Endothelial cell of umbilical vein (primary cell): Measurements from ENCODE around the gene WRNIP1. TPM values are rescaled to one million over a fixed set of nuclear protein-coding genes. Genes with fewer than 3 reads are reported as not detected.

Source experiments
- BruUV-seq: library from RNA; stranded (reverse); fragments of 400-500 nt; replicated peaks from 2 replicates; lab custom pipeline; 2021; lab: Mats Ljungman, UMichigan
- CTCF ChIA-PET: fragments of 300-600, 350-600 bp; sonication (Branson Sonifier 250); formaldehyde crosslinking; loops from one replicate; lab custom pipeline; 2021; ENCODE audit warnings: antibody characterized with exemption, inconsistent platforms; lab: Charles Lee
- POLR2A ChIA-PET: fragments of 300-600, 350-600 bp; sonication (Branson Sonifier 250); formaldehyde crosslinking; loops from one replicate; lab custom pipeline; 2021; ENCODE audit warnings: antibody characterized with exemption, inconsistent platforms; lab: Charles Lee
- DNase-seq: peaks from one replicate; pipeline ENCODE4 v3.0.0-alpha.2; 2011; ENCODE audit warnings: low read depth, low spot score
- FAIRE-seq: peaks from 2 replicates; lab custom pipeline; 2011; peaks lifted over from hg19 to GRCh38; lab: Jason Lieb, UNC
- H2AFZ ChIP-seq: 2 replicates; pipeline ENCODE4 v1.6.0; 2012; ENCODE audit warnings: low read depth, low read length, control low read depth, inconsistent platforms
- H3K27ac ChIP-seq: 2 replicates; pipeline ENCODE4 v1.5.1; 2011; ENCODE audit warnings: low read depth, mild to moderate bottlenecking, control low read depth, low read length, moderate library complexity; ENCODE audit not compliant: insufficient read depth
- H3K27me3 ChIP-seq, 2 experiments: 2 replicates each; pipeline versions ENCODE4 v1.6.0 to v1.6.1; 2011; ENCODE audit warnings: low read length in 2 of 2, mixed read lengths in 1 of 2; ENCODE audit not compliant: control insufficient read depth in 2 of 2, insufficient read depth in 2 of 2
- H3K36me3 ChIP-seq, 2 experiments: 2 replicates in 1 of 2; 3 replicates in 1 of 2; pipeline ENCODE4 v1.5.1; 2011; ENCODE audit warnings: low read length in 2 of 2, mild to moderate bottlenecking in 1 of 2, moderate library complexity in 1 of 2; ENCODE audit not compliant: control insufficient read depth in 2 of 2, insufficient read depth in 2 of 2; ENCODE audit errors: extremely low read depth in 1 of 2
- H3K4me1 ChIP-seq: 3 replicates; pipeline ENCODE4 v1.5.1; 2011; ENCODE audit warnings: mild to moderate bottlenecking, low read length; ENCODE audit not compliant: control insufficient read depth, insufficient read depth; ENCODE audit errors: extremely low read depth
- H3K4me2 ChIP-seq: 2 replicates; pipeline ENCODE4 v1.6.1; 2011; ENCODE audit warnings: low read length, control low read depth, mixed read lengths; ENCODE audit not compliant: insufficient read depth
- H3K4me3 ChIP-seq, 3 experiments: fragments of 200-600 bp in 1 of 3; sonication (generic), shearing (Covaris generic) in 1 of 3; replicated peaks in 1 of 3; 2 replicates each; pipeline ENCODE4 v1.5.1; 2011 to 2016; ENCODE audit warnings: control low read depth in 3 of 3, low read length in 3 of 3, mild to moderate bottlenecking in 2 of 3, inconsistent platforms in 1 of 3, low read depth in 1 of 3, moderate library complexity in 1 of 3; ENCODE audit not compliant: insufficient read depth in 1 of 3
- H3K79me2 ChIP-seq: 2 replicates; pipeline ENCODE4 v1.6.0; 2012; ENCODE audit warnings: low read length, inconsistent platforms; ENCODE audit not compliant: control insufficient read depth, insufficient read depth
- H3K9ac ChIP-seq: replicated peaks from 2 replicates; pipeline ENCODE3; 2011; ENCODE audit warnings: low read length, control low read depth; ENCODE audit not compliant: insufficient read depth; ENCODE audit errors: extremely low read depth
- H3K9me1 ChIP-seq: replicated peaks from 3 replicates; pipeline ENCODE4 v1.6.0; 2011; ENCODE audit warnings: mild to moderate bottlenecking, low read length; ENCODE audit not compliant: control insufficient read depth, insufficient read depth; ENCODE audit errors: extremely low read depth
- H3K9me3 ChIP-seq: replicated peaks from 2 replicates; pipeline ENCODE4 v1.5.1; 2012; ENCODE audit warnings: low read length, inconsistent platforms; ENCODE audit not compliant: control insufficient read depth, insufficient read depth
- H4K20me1 ChIP-seq: replicated peaks from 2 replicates; pipeline ENCODE3; 2011; ENCODE audit warnings: mild to moderate bottlenecking, low read length; ENCODE audit not compliant: control insufficient read depth, insufficient read depth; ENCODE audit errors: extremely low read depth
- EZH2 ChIP-seq: IDR thresholded peaks from 2 replicates; pipeline ENCODE4 v1.6.1; 2012; ENCODE audit warnings: borderline replicate concordance, low read depth, mild to moderate bottlenecking, moderate library complexity, low read length, inconsistent platforms; ENCODE audit not compliant: severe bottlenecking
- FOS ChIP-seq: IDR thresholded peaks from 2 replicates; pipeline ENCODE4 v1.6.1; 2011; ENCODE audit warnings: mild to moderate bottlenecking, low read length, moderate library complexity, borderline replicate concordance; ENCODE audit not compliant: insufficient read depth
- MYC ChIP-seq: IDR thresholded peaks from one replicate; pipeline ENCODE4 v1.6.1; 2011; ENCODE audit warnings: mild to moderate bottlenecking, low read depth, low read length
- POLR2A ChIP-seq: IDR thresholded peaks from 2 replicates; pipeline ENCODE4 v1.6.1; 2012; ENCODE audit warnings: low read depth, mild to moderate bottlenecking, control low read depth, low read length
- dilution Hi-C: fragments of 300-500 bp; cut with MboI; formaldehyde crosslinking; loops from one replicate; pipeline ENCODE4 v1.15.0; 2019; ENCODE audit warnings: low sequenced_read_pairs; ENCODE audit not compliant: extremely low pct_ligation_motif_present
- intact Hi-C: fragments of 100-400 bp; cut with micrococcal nuclease; formaldehyde crosslinking; loops from one replicate; pipeline ENCODE4 v1.10.0; 2022
- polyA plus RNA-seq, 4 experiments: library from polyadenylated mRNA; depleted of rRNA in 3 of 4; stranded (reverse) in 3 of 4; unstranded in 1 of 4; fragments of >200 nt; gene quantifications; 2 replicates each; pipeline versions ENCODE4 v1.2.1 to v1.2.3, GENCODE V29; 2011 to 2012; ENCODE audit warnings: missing spikeins in 1 of 4
- total RNA-seq: library from RNA; stranded (reverse); gene quantifications from 2 replicates; pipeline ENCODE4 v1.2.3, GENCODE V29; 2021
- TF ChIP-seq, protein P1 (sequence below): IDR thresholded peaks from 2 replicates; pipeline ENCODE4 v1.6.1; 2011; ENCODE audit not compliant: insufficient read depth, insufficient read length
- TF ChIP-seq, protein P2 (sequence below), 2 donors: IDR thresholded peaks; 1 replicate in 1 of 2; 2 replicates in 1 of 2; pipeline ENCODE4 v1.5.1; 2011; ENCODE audit warnings: low read length in 2 of 2, mild to moderate bottlenecking in 2 of 2, moderate library complexity in 2 of 2, control low read depth in 1 of 2, inconsistent platforms in 1 of 2, low read depth in 1 of 2; ENCODE audit not compliant: insufficient read depth in 1 of 2; ENCODE audit errors: extremely low read depth in 1 of 2

The WRNIP1 gene
- total and polyA plus RNA-seq, 2 donors (not counting 3 experiments of a cell fraction or from before 2014, with no cell fraction given): 50.1 to 68.9 TPM

DNA sequence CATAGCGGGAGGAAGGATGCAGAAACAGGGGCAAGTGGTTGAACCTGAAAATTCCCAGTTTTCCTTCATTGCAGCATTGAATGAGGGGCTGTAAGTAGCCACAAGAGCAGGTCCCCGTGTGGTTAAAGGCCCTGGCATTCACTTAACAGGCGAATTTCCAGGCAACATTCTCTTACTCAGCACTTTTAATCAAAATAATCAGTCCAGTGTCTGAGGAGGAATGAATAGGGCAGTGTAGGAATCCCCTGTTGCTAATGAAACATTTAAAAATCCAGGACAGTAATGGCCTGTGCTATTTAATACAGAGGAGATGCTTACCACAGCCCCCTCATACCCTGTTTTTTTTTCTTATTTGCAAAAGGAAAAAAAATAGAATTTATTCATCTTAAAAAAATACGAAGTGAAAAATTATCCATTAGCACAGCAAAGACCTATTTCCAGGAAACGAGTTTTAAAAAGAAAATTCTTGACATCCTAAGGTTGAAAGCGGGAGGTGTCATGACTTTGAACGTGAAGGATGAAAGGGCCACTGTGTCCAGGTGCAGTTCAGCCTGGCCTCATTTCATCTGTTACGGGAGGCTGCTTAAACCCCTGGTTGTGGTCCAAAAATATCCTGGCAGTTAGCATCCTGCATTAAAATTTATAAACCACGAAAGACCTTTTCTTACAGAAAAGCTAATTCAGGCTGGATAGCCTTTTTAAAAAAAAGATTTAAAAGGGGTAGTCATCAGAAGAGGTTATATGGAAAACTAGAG, 34.7 kb upstream of the WRNIP1 start:
- no peaks in the 10 kb centered on the region for H3K9me3 ChIP-seq
- no peaks in the 10 kb centered on the region for H3K79me2 ChIP-seq
- FAIRE-seq: no peak
- no peaks in the 10 kb centered on the region for H3K9me1 ChIP-seq
- H3K27ac ChIP-seq: no peak overlapping the region
- ChIA-PET CTCF (interaction anchor here (3.1 kb wide), 1 partner anchor 8 kb away, joined by 18 read pairs; no protein-coding TSS in a partner anchor), POLR2A (no interaction called here)
- dilution Hi-C loops (no loop called here), intact Hi-C loops (no loop called here)
- no peaks in the 10 kb centered on the region for H3K27me3 ChIP-seq
- no peak overlapping the region for H3K9ac ChIP-seq
- DNase-seq: no peak
- BruUV-seq: no TSS peak
- no peak overlapping the region for H3K4me3 ChIP-seq
- no peak overlapping the region for H3K4me2 ChIP-seq
- no peak overlapping the region for H2AFZ ChIP-seq
- no peaks in the 10 kb centered on the region for H3K36me3 ChIP-seq
- peaks cover 9% of the 10 kb centered on the region for H3K4me1 ChIP-seq
- no peaks in the 10 kb centered on the region for H4K20me1 ChIP-seq
- no peak for TF ChIP-seq EZH2
- TF ChIP-seq, protein P1, sequence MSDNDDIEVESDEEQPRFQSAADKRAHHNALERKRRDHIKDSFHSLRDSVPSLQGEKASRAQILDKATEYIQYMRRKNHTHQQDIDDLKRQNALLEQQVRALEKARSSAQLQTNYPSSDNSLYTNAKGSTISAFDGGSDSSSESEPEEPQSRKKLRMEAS: no peak
- TF ChIP-seq, protein P2, sequence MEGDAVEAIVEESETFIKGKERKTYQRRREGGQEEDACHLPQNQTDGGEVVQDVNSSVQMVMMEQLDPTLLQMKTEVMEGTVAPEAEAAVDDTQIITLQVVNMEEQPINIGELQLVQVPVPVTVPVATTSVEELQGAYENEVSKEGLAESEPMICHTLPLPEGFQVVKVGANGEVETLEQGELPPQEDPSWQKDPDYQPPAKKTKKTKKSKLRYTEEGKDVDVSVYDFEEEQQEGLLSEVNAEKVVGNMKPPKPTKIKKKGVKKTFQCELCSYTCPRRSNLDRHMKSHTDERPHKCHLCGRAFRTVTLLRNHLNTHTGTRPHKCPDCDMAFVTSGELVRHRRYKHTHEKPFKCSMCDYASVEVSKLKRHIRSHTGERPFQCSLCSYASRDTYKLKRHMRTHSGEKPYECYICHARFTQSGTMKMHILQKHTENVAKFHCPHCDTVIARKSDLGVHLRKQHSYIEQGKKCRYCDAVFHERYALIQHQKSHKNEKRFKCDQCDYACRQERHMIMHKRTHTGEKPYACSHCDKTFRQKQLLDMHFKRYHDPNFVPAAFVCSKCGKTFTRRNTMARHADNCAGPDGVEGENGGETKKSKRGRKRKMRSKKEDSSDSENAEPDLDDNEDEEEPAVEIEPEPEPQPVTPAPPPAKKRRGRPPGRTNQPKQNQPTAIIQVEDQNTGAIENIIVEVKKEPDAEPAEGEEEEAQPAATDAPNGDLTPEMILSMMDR (IDR thresholded peaks at IDR 0.05; ENCODE audit: extremely low read depth in 1 of 2, insufficient read depth in 1 of 2, low read depth in 1 of 2, low read length in 2 of 2): no peak
- no peak for TF ChIP-seq MYC
- TF ChIP-seq POLR2A: no peak
- no peak for TF ChIP-seq FOS
